Tibial nerve (tissue), 4 donors: ENCODE measurements around the gene CLCA1.

ENCODE experiments used
- CTCF ChIP-seq, 5 experiments: fragments of 200-600 bp in 3 of 5; fragments of 450-650 bp in 2 of 5; sonication (generic) in 3 of 5; IDR thresholded peaks; one replicate each; pipeline ENCODE4 v1.5.1; 2016 to 2019; ENCODE audit warnings: antibody characterized with exemption in 5 of 5, mild to moderate bottlenecking in 3 of 5, moderate library complexity in 2 of 5
- EP300 ChIP-seq, 2 donors: sonication (generic); formaldehyde crosslinking; IDR thresholded peaks; one replicate each; pipeline ENCODE4 v1.6.1; 2017; ENCODE audit warnings: antibody characterized with exemption in 2 of 2, mild to moderate bottlenecking in 1 of 2

- no peak for TF ChIP-seq CTCF (IDR thresholded peaks at IDR 0.05)
- no peak for TF ChIP-seq EP300 (IDR thresholded peaks at IDR 0.05)
Observed at GRCh38 chr1:86516335-86516734, 47.6 kb downstream of the CLCA1 start.
